ENCODE measurements around the gene GALNT6.

GALNT6 gene

DNA sequence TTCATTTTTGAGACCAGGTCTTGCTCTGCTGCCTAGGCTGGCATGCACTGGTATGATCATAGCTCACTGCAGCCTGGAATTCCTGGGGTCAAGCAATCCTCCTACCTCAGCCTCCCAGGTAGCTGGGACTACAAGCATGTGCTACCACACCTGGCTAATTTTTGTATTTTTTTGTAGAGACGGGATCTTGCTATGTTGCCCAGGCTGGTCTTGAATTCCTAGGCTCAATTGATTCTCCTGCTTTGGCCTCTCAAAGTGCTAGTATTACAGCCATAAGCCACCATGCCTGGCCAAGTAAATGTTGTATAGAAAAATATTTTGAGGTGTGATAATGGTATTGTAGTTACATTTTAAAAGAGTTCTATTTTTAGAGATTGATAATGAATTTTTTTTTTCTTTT is 79.8 kb downstream of the GALNT6 start:
- no peaks in the 10 kb centered on the region for H4K20me1 ChIP-seq (ENCODE audit: insufficient read depth)
- H3K4me1 ChIP-seq (ENCODE audit: low read depth, poor library complexity, severe bottlenecking) = no peaks in the 10 kb centered on the region
- no peak overlapping the region for H3K27ac ChIP-seq
- no peak overlapping the region for H3K9ac ChIP-seq
- no peaks in the 10 kb centered on the region for H3K27me3 ChIP-seq (ENCODE audit: insufficient read depth, low read depth)
- TF ChIP-seq, protein P1, sequence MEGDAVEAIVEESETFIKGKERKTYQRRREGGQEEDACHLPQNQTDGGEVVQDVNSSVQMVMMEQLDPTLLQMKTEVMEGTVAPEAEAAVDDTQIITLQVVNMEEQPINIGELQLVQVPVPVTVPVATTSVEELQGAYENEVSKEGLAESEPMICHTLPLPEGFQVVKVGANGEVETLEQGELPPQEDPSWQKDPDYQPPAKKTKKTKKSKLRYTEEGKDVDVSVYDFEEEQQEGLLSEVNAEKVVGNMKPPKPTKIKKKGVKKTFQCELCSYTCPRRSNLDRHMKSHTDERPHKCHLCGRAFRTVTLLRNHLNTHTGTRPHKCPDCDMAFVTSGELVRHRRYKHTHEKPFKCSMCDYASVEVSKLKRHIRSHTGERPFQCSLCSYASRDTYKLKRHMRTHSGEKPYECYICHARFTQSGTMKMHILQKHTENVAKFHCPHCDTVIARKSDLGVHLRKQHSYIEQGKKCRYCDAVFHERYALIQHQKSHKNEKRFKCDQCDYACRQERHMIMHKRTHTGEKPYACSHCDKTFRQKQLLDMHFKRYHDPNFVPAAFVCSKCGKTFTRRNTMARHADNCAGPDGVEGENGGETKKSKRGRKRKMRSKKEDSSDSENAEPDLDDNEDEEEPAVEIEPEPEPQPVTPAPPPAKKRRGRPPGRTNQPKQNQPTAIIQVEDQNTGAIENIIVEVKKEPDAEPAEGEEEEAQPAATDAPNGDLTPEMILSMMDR (conservative IDR thresholded peaks at IDR 0.05; ENCODE audit: low read depth, low read length) = no peak
- no peak overlapping the region for H2AFZ ChIP-seq (ENCODE audit: low read depth)
- no peak overlapping the region for H3K4me3 ChIP-seq (IDR thresholded peaks at IDR 0.05; ENCODE audit: insufficient read depth, low read depth, low read length)
- H3K79me2 ChIP-seq (ENCODE audit: insufficient read depth, low read depth) = no peaks in the 10 kb centered on the region; the same call in 1 of the 2 replicates
- no peaks in the 10 kb centered on the region for H3K36me3 ChIP-seq (ENCODE audit: insufficient read depth)
- no peak overlapping the region for H3K4me2 ChIP-seq

GRCh38 chr12:51307655-51308593 is 83.3 kb downstream of the GALNT6 start:
- H3K4me3 ChIP-seq (IDR thresholded peaks at IDR 0.05; ENCODE audit: insufficient read depth, low read depth, low read length) = no peak overlapping the region
- no peak overlapping the region for H3K4me2 ChIP-seq
- no peaks in the 10 kb centered on the region for H3K36me3 ChIP-seq (ENCODE audit: insufficient read depth)
- no peaks in the 10 kb centered on the region for H3K79me2 ChIP-seq (ENCODE audit: insufficient read depth, low read depth)
- no peak overlapping the region for H3K27ac ChIP-seq
- no peak overlapping the region for H2AFZ ChIP-seq (ENCODE audit: low read depth)
- no peaks in the 10 kb centered on the region for H3K4me1 ChIP-seq (ENCODE audit: low read depth, poor library complexity, severe bottlenecking)
- H3K27me3 ChIP-seq (ENCODE audit: insufficient read depth, low read depth) = no peaks in the 10 kb centered on the region
- H4K20me1 ChIP-seq (ENCODE audit: insufficient read depth) = no peaks in the 10 kb centered on the region
- H3K9ac ChIP-seq = no peak overlapping the region
- TF ChIP-seq, protein P1 (conservative IDR thresholded peaks at IDR 0.05; ENCODE audit: low read depth, low read length) = no peak

DNA sequence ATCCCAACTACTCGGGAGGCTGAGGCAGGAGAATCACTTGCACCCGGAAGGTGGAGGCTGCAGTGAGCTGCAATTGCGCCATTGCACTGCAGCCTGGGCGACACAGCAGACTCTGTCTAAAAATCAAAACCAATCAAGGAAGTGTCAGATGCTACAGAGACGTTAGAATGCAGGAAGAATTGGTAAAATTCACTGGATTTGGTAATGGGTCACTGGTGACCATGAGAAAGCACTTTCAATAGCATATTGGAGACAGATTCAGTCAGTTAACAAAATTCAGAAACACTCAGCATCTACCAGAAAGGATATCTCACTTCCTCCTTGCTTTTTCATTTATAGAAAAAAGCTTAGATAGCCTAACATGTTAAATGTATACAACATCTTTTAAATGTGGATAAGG is 84.7 kb downstream of the GALNT6 start:
- Histone ChIP-seq H4K20me1 (ENCODE audit: insufficient read depth) (no peaks in the 10 kb centered on the region), H3K4me2 (no peak overlapping the region), H3K4me3 (IDR thresholded peaks at IDR 0.05; ENCODE audit: insufficient read depth, low read depth, low read length) (no peak overlapping the region), H3K4me1 (ENCODE audit: low read depth, poor library complexity, severe bottlenecking) (no peaks in the 10 kb centered on the region), H3K27ac (no peak overlapping the region), H3K27me3 (ENCODE audit: insufficient read depth, low read depth) (no peaks in the 10 kb centered on the region), H3K36me3 (ENCODE audit: insufficient read depth) (no peaks in the 10 kb centered on the region), H2AFZ (ENCODE audit: low read depth) (no peak overlapping the region), H3K9ac (no peak overlapping the region), H3K79me2 (ENCODE audit: insufficient read depth, low read depth) (no peaks in the 10 kb centered on the region)
- TF ChIP-seq, protein P1 (conservative IDR thresholded peaks at IDR 0.05; ENCODE audit: low read depth, low read length) = no peak
